IPS-18c (cell line): ENCODE measurements around the gene WDR26.

Experiments used
- H3K4me3 ChIP-seq: 2 replicates; pipeline ENCODE4 v1.7.0; 2013; ENCODE audit warnings: low read depth, mild to moderate bottlenecking, low read length, moderate library complexity; ENCODE audit not compliant: insufficient read depth
- H3K9me3 ChIP-seq: one replicate; pipeline ENCODE4 v1.6.1; 2013; ENCODE audit warnings: mild to moderate bottlenecking, low read length, moderate library complexity; ENCODE audit not compliant: control insufficient read depth, insufficient read depth

The WDR26 gene

GRCh38 chr1:224408294-224408590 is 26.4 kb downstream of the WDR26 start:
- H3K4me3 ChIP-seq, result no peak overlapping the region
- no peaks in the 10 kb centered on the region for H3K9me3 ChIP-seq

GRCh38 chr1:224407571-224408293 is 26.9 kb downstream of the WDR26 start:
- Histone ChIP-seq H3K9me3 (no peaks in the 10 kb centered on the region), H3K4me3 (no peak overlapping the region)

- no peak overlapping the region for H3K4me3 ChIP-seq
Observed at GRCh38 chr1:224406216-224406615, 28.4 kb downstream of the WDR26 start.

GRCh38 chr1:224405604-224405970 is 29.0 kb downstream of the WDR26 start:
- Histone ChIP-seq H3K4me3 (no peak overlapping the region), H3K9me3 (no peaks in the 10 kb centered on the region)

More at GRCh38 chr1:224406216-224406615, 28.4 kb downstream of the WDR26 start:
- H3K9me3 ChIP-seq, result no peaks in the 10 kb centered on the region

- no peak overlapping the region for H3K4me3 ChIP-seq
- no peaks in the 10 kb centered on the region for H3K9me3 ChIP-seq
Observed at GRCh38 chr1:224404916-224405603, 29.5 kb downstream of the WDR26 start.

- Histone ChIP-seq H3K9me3 (no peaks in the 10 kb centered on the region), H3K4me3 (no peak overlapping the region)
Observed at GRCh38 chr1:224402472-224403036, 32.0 kb downstream of the WDR26 start.

GRCh38 chr1:224399887-224400286 is 34.7 kb downstream of the WDR26 start:
- Histone ChIP-seq H3K4me3 (no peak overlapping the region), H3K9me3 (no peaks in the 10 kb centered on the region)

- H3K4me3 ChIP-seq, result no peak overlapping the region
Observed at GRCh38 chr1:224393294-224393693, 41.3 kb downstream of the WDR26 start.

GRCh38 chr1:224392411-224393249 is 42.0 kb downstream of the WDR26 start:
- H3K4me3 ChIP-seq, result no peak overlapping the region
- no peaks in the 10 kb centered on the region for H3K9me3 ChIP-seq

More at GRCh38 chr1:224393294-224393693, 41.3 kb downstream of the WDR26 start:
- H3K9me3 ChIP-seq, result no peaks in the 10 kb centered on the region

GRCh38 chr1:224390517-224390916 is 44.1 kb downstream of the WDR26 start:
- Histone ChIP-seq H3K9me3 (no peaks in the 10 kb centered on the region), H3K4me3 (no peak overlapping the region)

- Histone ChIP-seq H3K4me3 (no peak overlapping the region), H3K9me3 (no peaks in the 10 kb centered on the region)
Observed at GRCh38 chr1:224387943-224388342, 46.7 kb downstream of the WDR26 start.

GRCh38 chr1:224387302-224387912 is 47.2 kb downstream of the WDR26 start:
- Histone ChIP-seq H3K4me3 (no peak overlapping the region), H3K9me3 (no peaks in the 10 kb centered on the region)

GRCh38 chr1:224383218-224383617 is 51.4 kb downstream of the WDR26 start:
- H3K9me3 ChIP-seq, result no peaks in the 10 kb centered on the region
- H3K4me3 ChIP-seq, result no peak overlapping the region

GRCh38 chr1:224381880-224382548 is 52.6 kb downstream of the WDR26 start:
- H3K9me3 ChIP-seq, result no peaks in the 10 kb centered on the region

GRCh38 chr1:224380003-224380402 is 54.6 kb downstream of the WDR26 start:
- Histone ChIP-seq H3K4me3 (no peak overlapping the region), H3K9me3 (no peaks in the 10 kb centered on the region)

More at GRCh38 chr1:224381880-224382548, 52.6 kb downstream of the WDR26 start:
- no peak overlapping the region for H3K4me3 ChIP-seq

GRCh38 chr1:224378855-224379631 is 55.6 kb downstream of the WDR26 start:
- no peak overlapping the region for H3K4me3 ChIP-seq

More at GRCh38 chr1:224378855-224379631, 55.6 kb downstream of the WDR26 start:
- no peaks in the 10 kb centered on the region for H3K9me3 ChIP-seq
